Measurements from ENCODE around the gene P2RX4.
"Not testable (repeated sequence)": the region's sequence is repeated elsewhere in the genome, so short reads cannot be mapped to it uniquely, and the experiment has no call there.

Gene P2RX4

DNA sequence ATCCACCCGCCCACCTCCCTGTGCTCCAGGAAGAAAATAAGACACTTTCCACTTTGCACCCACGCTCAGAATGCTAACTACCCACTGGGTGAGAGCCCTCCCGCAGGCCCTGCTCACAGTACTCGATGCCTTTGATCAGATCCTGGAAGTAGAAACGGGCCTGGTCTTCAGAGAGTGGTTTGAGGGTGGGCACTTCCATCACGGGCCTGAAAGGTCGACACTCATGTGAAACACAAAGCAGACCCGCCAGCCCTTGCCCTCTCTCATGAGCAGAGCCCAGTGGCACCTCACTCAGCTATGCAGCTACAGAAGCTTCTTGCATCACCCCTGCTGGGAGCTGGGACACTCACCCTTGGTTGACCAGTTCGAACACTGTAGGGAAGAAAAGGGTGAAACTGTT, 45.5 kb downstream of the P2RX4 start:
- TF ChIP-seq, protein P1, sequence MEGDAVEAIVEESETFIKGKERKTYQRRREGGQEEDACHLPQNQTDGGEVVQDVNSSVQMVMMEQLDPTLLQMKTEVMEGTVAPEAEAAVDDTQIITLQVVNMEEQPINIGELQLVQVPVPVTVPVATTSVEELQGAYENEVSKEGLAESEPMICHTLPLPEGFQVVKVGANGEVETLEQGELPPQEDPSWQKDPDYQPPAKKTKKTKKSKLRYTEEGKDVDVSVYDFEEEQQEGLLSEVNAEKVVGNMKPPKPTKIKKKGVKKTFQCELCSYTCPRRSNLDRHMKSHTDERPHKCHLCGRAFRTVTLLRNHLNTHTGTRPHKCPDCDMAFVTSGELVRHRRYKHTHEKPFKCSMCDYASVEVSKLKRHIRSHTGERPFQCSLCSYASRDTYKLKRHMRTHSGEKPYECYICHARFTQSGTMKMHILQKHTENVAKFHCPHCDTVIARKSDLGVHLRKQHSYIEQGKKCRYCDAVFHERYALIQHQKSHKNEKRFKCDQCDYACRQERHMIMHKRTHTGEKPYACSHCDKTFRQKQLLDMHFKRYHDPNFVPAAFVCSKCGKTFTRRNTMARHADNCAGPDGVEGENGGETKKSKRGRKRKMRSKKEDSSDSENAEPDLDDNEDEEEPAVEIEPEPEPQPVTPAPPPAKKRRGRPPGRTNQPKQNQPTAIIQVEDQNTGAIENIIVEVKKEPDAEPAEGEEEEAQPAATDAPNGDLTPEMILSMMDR (IDR thresholded peaks at IDR 0.05; ENCODE audit: extremely low read depth, missing control alignments), result no peak
- DNase-seq (ENCODE audit: low spot score), result no peak

DNA sequence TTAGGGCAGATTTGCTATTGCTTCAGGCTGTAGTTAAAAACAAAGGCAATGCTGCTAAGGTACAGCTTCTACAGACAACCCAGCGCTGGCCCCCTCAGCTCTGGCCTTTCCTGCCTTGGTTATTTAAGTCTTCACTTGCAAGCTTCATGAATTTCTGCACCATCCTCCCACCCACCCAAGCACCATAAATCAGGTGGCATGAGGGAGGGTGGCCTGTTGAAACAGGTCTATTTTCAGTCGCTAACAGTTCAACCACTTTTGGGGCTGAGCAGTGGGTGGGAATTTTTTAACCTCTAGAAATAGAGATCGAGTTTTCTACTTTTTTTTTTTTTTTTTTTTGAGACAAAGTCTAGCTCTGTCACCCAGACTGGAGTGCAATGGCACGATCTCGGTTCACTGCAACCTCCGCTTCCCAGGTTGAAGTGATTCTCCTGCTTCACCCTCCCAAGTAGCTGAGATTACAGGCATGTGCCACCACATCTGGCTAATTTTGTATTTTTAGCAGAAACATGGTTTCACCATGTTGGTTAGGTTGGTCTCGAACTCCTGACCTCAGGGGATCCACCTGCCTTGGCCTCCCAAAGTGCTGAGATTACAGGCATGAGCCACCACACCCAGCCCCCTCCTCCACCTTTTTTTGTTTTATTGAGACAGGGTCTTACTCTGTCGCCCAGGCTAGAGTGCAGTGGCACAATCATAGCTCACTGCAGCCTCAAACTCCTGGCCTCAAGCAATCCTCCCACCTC, 47.9 kb downstream of the P2RX4 start:
- DNase-seq (ENCODE audit: low spot score), result not testable (repeated sequence)

DNA sequence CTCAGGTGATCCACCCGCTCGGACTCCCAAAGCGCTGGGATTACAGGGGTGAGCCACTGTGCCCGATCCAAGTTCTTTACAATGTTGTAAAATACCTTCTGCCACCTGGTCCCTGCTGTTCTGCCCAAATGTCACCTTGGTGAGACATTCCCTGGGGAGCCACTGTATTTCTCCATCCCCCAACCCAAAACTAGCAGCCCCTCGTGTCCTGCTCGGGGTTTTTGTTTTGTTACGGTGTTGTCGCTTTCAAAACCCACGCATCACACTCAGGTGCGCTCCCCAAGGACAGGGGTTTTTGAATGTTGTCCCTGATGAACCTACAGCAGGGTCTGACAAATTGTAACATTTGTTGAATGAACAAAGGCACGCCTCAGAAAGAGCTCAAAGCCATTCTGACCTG, 49.1 kb downstream of the P2RX4 start:
- no peak for DNase-seq (ENCODE audit: low spot score)
- TF ChIP-seq, protein P1 (IDR thresholded peaks at IDR 0.05; ENCODE audit: extremely low read depth, missing control alignments), result no peak

DNA sequence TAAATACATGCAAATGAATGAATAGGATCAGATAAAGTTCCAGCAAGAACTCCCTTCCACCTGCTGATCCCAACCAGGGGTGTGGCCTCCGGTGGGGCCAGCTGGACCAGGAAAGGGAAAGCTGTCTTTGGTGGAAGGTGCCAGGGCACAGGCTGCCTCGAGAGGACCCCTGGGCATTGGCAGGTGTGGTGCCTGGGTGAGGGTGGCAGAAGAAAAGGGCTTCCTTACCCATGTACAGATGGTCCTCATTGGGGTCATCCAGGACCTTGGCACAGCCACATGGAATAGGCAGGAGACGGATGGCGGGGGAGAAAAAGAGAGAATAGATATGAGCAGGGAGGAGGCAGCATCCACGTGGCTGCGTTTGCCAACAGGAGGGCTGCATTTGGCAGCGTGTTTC, 50.2 kb downstream of the P2RX4 start:
- DNase-seq (ENCODE audit: low spot score), result no peak
- TF ChIP-seq, protein P1 (IDR thresholded peaks at IDR 0.05; ENCODE audit: extremely low read depth, missing control alignments), result no peak

DNA sequence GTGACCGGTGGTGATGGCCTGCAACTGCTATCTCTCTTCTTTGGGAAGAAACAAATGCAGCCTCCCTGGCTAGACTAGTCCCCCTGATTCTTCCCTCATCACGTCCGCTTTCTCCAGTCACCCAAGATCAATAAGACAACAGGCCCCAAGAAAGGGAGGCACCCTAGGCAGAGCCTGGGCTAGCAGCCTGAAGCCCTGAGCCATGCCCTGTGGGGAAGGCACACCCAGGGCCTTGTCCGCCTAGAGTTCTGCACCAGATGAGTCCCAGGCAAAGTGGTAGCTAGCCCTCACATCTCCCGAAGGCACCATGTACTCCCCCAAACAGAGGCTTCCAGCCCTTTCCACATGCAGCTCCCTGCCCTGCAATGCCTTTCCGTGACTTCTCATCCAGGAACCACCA, 51.5 kb downstream of the P2RX4 start:
- DNase-seq (ENCODE audit: low spot score), result no peak
- TF ChIP-seq, protein P1 (IDR thresholded peaks at IDR 0.05; ENCODE audit: extremely low read depth, missing control alignments), result no peak

DNA sequence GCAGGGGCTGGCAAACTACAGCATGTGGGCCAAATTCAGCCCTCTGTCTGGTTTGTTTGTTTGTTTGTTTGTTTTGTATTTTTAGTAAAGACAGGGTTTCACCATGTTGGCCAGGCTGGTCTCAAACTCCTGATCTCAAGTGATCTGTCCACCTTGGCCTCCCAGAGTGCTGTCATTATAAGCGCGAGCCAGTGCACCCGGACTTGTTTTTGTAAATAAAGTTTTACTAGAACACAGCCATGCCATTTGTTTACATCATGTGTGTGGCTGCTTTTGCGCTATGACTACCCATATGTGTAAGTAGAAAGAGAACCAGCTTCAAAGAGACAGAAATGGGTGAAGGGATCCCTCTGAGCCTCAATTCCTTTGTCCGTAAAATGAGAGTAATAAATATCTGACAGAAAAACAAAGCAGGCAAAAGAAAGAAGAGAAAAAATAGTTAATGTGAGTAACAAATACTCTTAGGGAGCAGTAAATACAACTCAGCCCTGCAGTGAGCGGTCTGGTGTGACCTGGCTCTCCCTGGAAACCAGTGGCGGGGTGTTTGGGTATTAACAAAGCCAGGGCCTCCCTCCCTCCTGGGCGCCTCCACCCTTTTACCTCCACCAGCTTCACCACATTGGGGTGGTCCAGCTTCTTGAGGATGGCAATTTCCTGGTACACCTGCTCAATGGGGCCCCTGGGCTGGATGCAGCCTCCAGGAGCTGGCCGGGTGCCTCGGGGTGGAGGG, 53.4 kb downstream of the P2RX4 start:
- TF ChIP-seq, protein P1 (IDR thresholded peaks at IDR 0.05; ENCODE audit: extremely low read depth, missing control alignments), result no peak
- DNase-seq (ENCODE audit: low spot score), result no peak

DNA sequence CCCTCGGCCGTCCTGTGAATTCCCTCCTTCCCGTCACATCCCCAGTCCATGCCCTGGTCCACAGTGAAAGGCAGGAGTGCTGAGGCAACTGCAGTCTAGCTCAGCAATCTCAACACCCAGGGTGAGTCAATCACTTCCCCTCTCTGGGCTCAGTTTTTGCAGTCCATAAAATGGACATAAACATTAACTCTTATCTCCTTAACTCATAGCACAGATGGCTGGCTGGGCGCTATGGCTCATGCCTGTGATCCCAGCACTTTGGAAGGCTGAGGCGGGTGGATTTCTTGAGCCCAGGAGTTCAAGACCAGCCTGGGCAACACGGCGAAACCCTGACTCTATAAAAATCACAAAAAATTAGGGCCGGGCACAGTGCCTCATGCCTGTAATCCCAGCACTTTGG, 54.2 kb downstream of the P2RX4 start:
- TF ChIP-seq, protein P1 (IDR thresholded peaks at IDR 0.05; ENCODE audit: extremely low read depth, missing control alignments), result no peak
- no peak for DNase-seq (ENCODE audit: low spot score)
